Stimulated activated effector memory CD8-positive, alpha-beta T cell treated with anti-CD3 and anti-CD28 coated beads, Interleukin-12 subunit alpha, Interleukin-12 subunit beta, amount 100 ng/mL, for 72 hours (primary cell): ENCODE results near the gene GABRR1.
"Not testable (repeated sequence)": the region's sequence is repeated elsewhere in the genome, so short reads cannot be mapped to it uniquely, and the experiment has no call there.

Experiments used
- ATAC-seq: fragments of 150-1000 bp; cut with Tn5 transposase; 2 replicates; pipeline ENCODE4 v1.10.0; 2021
- DNase-seq, 2 donors: peaks; one replicate each; pipeline ENCODE4 v3.0.0; 2021 to 2022; ENCODE audit warnings: low spot score in 2 of 2
- H3K27ac Mint-ChIP-seq: one replicate; pipeline ENCODE4 v1.8.0; 2022; ENCODE audit warnings: mild to moderate bottlenecking, mixed read lengths
- H3K36me3 Mint-ChIP-seq: one replicate; pipeline ENCODE4 v1.8.0; 2022; ENCODE audit warnings: mild to moderate bottlenecking, mixed read lengths
- H3K4me1 Mint-ChIP-seq: one replicate; pipeline ENCODE4 v1.8.0; 2022; ENCODE audit warnings: mixed read lengths
- H3K4me3 Mint-ChIP-seq: one replicate; pipeline ENCODE4 v1.8.0; 2022; ENCODE audit warnings: mild to moderate bottlenecking, mixed read lengths
- H3K9me3 Mint-ChIP-seq: one replicate; pipeline ENCODE4 v1.8.0; 2022; ENCODE audit warnings: mixed read lengths

GABRR1 gene

GRCh38 chr6:89239338-89239737 is 22.2 kb upstream of the GABRR1 start:
- peak in 1 of 2 donors; percentile 54 for DNase-seq
- no peak overlapping the region for H3K4me3 Mint-ChIP-seq

GRCh38 chr6:89237158-89237557 is 20.0 kb upstream of the GABRR1 start:
- Mint-ChIP-seq H3K27ac (no peak overlapping the region), H3K4me1 (peaks cover 20% of the 10 kb centered on the region), H3K9me3 (no peaks in the 10 kb centered on the region), H3K4me3 (no peak overlapping the region), H3K36me3 (no peaks in the 10 kb centered on the region)
- DNase-seq (no peak), ATAC-seq (no peak)

More at GRCh38 chr6:89239338-89239737, 22.2 kb upstream of the GABRR1 start:
- Mint-ChIP-seq H3K4me1 (peaks cover 12% of the 10 kb centered on the region), H3K36me3 (no peaks in the 10 kb centered on the region), H3K27ac (no peak overlapping the region), H3K9me3 (no peaks in the 10 kb centered on the region)
- peak; percentile 59 for ATAC-seq

GRCh38 chr6:89233605-89234004 is 16.4 kb upstream of the GABRR1 start:
- DNase-seq, ATAC-seq, H3K9me3 Mint-ChIP-seq, H3K36me3 Mint-ChIP-seq, H3K27ac Mint-ChIP-seq, H3K4me1 Mint-ChIP-seq: not testable (repeated sequence)
- peak overlapping the region; percentile 65 for H3K4me3 Mint-ChIP-seq

GRCh38 chr6:89222712-89223039 is 5.5 kb upstream of the GABRR1 start:
- Mint-ChIP-seq H3K27ac (no peak overlapping the region), H3K36me3 (no peaks in the 10 kb centered on the region), H3K4me1 (no peaks in the 10 kb centered on the region), H3K9me3 (no peaks in the 10 kb centered on the region), H3K4me3 (no peak overlapping the region)
- ATAC-seq: no peak
- DNase-seq: no peak

GRCh38 chr6:89221971-89222711 is 5.0 kb upstream of the GABRR1 start:
- no peak overlapping the region for H3K27ac Mint-ChIP-seq
- no peaks in the 10 kb centered on the region for H3K4me1 Mint-ChIP-seq
- no peaks in the 10 kb centered on the region for H3K36me3 Mint-ChIP-seq
- no peaks in the 10 kb centered on the region for H3K9me3 Mint-ChIP-seq
- no peak overlapping the region for H3K4me3 Mint-ChIP-seq
- ATAC-seq: no peak
- no peak for DNase-seq

- no peaks in the 10 kb centered on the region for H3K36me3 Mint-ChIP-seq
- DNase-seq: peak in 1 of 2 donors; percentile 18
- H3K4me3 Mint-ChIP-seq: no peak overlapping the region
- H3K9me3 Mint-ChIP-seq: no peaks in the 10 kb centered on the region
- no peaks in the 10 kb centered on the region for H3K4me1 Mint-ChIP-seq
- H3K27ac Mint-ChIP-seq: no peak overlapping the region
- no peak for ATAC-seq
These were observed 4.0 kb upstream of the GABRR1 start for GRCh38 chr6:89221129-89221528.

- Mint-ChIP-seq H3K27ac (no peak overlapping the region), H3K4me3 (no peak overlapping the region), H3K9me3 (no peaks in the 10 kb centered on the region), H3K4me1 (no peaks in the 10 kb centered on the region), H3K36me3 (no peaks in the 10 kb centered on the region)
- no peak for DNase-seq
- ATAC-seq: no peak
These were observed 747 bp downstream of the GABRR1 start for GRCh38 chr6:89216411-89216810.

GRCh38 chr6:89215391-89215790 is 1.8 kb downstream of the GABRR1 start:
- ATAC-seq (no peak), DNase-seq (no peak)
- Mint-ChIP-seq H3K4me1 (no peaks in the 10 kb centered on the region), H3K36me3 (no peaks in the 10 kb centered on the region), H3K27ac (no peak overlapping the region), H3K4me3 (no peak overlapping the region), H3K9me3 (no peaks in the 10 kb centered on the region)

GRCh38 chr6:89214197-89214596 is 3.0 kb downstream of the GABRR1 start:
- no peak overlapping the region for H3K27ac Mint-ChIP-seq
- H3K4me1 Mint-ChIP-seq: no peaks in the 10 kb centered on the region
- DNase-seq (no peak), ATAC-seq (no peak)
- no peaks in the 10 kb centered on the region for H3K9me3 Mint-ChIP-seq
- H3K36me3 Mint-ChIP-seq: no peaks in the 10 kb centered on the region
- no peak overlapping the region for H3K4me3 Mint-ChIP-seq

GRCh38 chr6:89212472-89212871 is 4.7 kb downstream of the GABRR1 start:
- Mint-ChIP-seq H3K4me1 (no peaks in the 10 kb centered on the region), H3K4me3 (no peak overlapping the region), H3K36me3 (no peaks in the 10 kb centered on the region), H3K9me3 (no peaks in the 10 kb centered on the region), H3K27ac (no peak overlapping the region)
- DNase-seq (no peak), ATAC-seq (no peak)

- no peaks in the 10 kb centered on the region for H3K9me3 Mint-ChIP-seq
- no peaks in the 10 kb centered on the region for H3K4me1 Mint-ChIP-seq
- no peak overlapping the region for H3K4me3 Mint-ChIP-seq
- H3K36me3 Mint-ChIP-seq: no peaks in the 10 kb centered on the region
- peak in 1 of 2 donors; percentile 39 for DNase-seq
- H3K27ac Mint-ChIP-seq: no peak overlapping the region
- no peak for ATAC-seq
These were observed 7.7 kb downstream of the GABRR1 start for GRCh38 chr6:89209457-89209856.

- no peak overlapping the region for H3K27ac Mint-ChIP-seq
- no peak for ATAC-seq
These were observed 8.6 kb downstream of the GABRR1 start for GRCh38 chr6:89208551-89208950.

GRCh38 chr6:89205819-89206218 is 11.3 kb downstream of the GABRR1 start:
- H3K27ac Mint-ChIP-seq: no peak overlapping the region

More at GRCh38 chr6:89208551-89208950, 8.6 kb downstream of the GABRR1 start:
- Mint-ChIP-seq H3K4me1 (no peaks in the 10 kb centered on the region), H3K9me3 (no peaks in the 10 kb centered on the region), H3K4me3 (no peak overlapping the region), H3K36me3 (no peaks in the 10 kb centered on the region)
- DNase-seq: peak in 1 of 2 donors; percentile 33

GRCh38 chr6:89204096-89204495 is 13.1 kb downstream of the GABRR1 start:
- H3K9me3 Mint-ChIP-seq: no peaks in the 10 kb centered on the region
- H3K4me3 Mint-ChIP-seq: no peak overlapping the region
- DNase-seq (no peak), ATAC-seq (no peak)
- no peaks in the 10 kb centered on the region for H3K4me1 Mint-ChIP-seq
- H3K36me3 Mint-ChIP-seq: no peaks in the 10 kb centered on the region
- H3K27ac Mint-ChIP-seq: no peak overlapping the region

More at GRCh38 chr6:89205819-89206218, 11.3 kb downstream of the GABRR1 start:
- no peak overlapping the region for H3K4me3 Mint-ChIP-seq
- no peak for ATAC-seq
- H3K36me3 Mint-ChIP-seq: no peaks in the 10 kb centered on the region
- DNase-seq: no peak
- H3K4me1 Mint-ChIP-seq: no peaks in the 10 kb centered on the region
- no peaks in the 10 kb centered on the region for H3K9me3 Mint-ChIP-seq

- H3K4me3 Mint-ChIP-seq: no peak overlapping the region
- H3K36me3 Mint-ChIP-seq: no peaks in the 10 kb centered on the region
- no peak overlapping the region for H3K27ac Mint-ChIP-seq
- DNase-seq (no peak), ATAC-seq (no peak)
- H3K4me1 Mint-ChIP-seq: no peaks in the 10 kb centered on the region
- H3K9me3 Mint-ChIP-seq: peaks cover 2% of the 10 kb centered on the region
These were observed 16.4 kb downstream of the GABRR1 start for GRCh38 chr6:89200706-89201215.

- ATAC-seq: no peak
- no peak overlapping the region for H3K27ac Mint-ChIP-seq
- no peak overlapping the region for H3K4me3 Mint-ChIP-seq
- H3K9me3 Mint-ChIP-seq: peaks cover 6% of the 10 kb centered on the region
- DNase-seq: no peak
- H3K36me3 Mint-ChIP-seq: no peaks in the 10 kb centered on the region
- H3K4me1 Mint-ChIP-seq: no peaks in the 10 kb centered on the region
These were observed 17.6 kb downstream of the GABRR1 start for GRCh38 chr6:89199579-89199978.
